HG03060 (cell line): ENCODE measurements around the gene NLRP6.
A peak's percentile ranks its signal among the peaks of the same experiment; 100 is the strongest.

Source experiments
- ATAC-seq: cut with Tn5 transposase; IDR thresholded peaks from one replicate; pipeline ENCODE4 v1.9.1; 2021; ENCODE audit warnings: low read depth, moderate number of reproducible peaks; ENCODE audit not compliant: unreplicated experiment

NLRP6 gene

DNA sequence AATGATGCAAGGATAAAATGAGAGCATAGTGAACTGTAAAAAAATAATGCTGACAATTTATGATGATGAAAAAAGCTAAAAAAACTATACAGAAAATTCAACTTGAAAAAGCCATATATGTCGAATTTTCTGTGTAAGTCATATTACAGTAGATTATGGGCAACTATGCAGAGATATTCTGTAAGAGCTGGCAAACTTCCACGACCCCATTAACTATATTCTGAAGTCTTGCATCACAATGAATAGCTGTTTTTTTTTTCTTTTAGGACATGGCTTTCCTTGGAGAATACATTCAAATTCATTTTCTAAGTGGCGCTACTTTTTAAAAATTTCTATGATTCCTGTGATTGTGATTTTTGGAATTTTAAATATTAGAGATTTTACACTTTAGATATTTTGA lies 23.0 kb upstream of the NLRP6 start:
- no peak for ATAC-seq

DNA sequence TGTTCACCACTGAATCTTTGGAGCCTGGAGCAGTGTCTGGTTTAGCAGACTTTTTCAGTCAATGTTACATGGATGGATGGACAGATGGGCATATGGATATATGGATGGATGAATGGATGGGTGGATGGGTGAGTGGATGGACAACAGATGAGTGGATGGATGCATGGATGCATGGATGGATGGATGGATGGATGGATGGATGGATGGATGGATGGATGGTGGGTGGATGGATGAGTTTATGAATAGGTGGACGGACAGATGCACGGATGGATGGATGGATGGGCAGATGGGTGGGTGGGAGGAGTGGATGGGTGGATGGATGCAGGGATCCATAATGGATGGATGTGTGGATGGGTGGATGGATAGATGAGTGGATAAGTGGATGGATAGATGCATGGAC lies 22.4 kb upstream of the NLRP6 start:
- ATAC-seq: no peak

DNA sequence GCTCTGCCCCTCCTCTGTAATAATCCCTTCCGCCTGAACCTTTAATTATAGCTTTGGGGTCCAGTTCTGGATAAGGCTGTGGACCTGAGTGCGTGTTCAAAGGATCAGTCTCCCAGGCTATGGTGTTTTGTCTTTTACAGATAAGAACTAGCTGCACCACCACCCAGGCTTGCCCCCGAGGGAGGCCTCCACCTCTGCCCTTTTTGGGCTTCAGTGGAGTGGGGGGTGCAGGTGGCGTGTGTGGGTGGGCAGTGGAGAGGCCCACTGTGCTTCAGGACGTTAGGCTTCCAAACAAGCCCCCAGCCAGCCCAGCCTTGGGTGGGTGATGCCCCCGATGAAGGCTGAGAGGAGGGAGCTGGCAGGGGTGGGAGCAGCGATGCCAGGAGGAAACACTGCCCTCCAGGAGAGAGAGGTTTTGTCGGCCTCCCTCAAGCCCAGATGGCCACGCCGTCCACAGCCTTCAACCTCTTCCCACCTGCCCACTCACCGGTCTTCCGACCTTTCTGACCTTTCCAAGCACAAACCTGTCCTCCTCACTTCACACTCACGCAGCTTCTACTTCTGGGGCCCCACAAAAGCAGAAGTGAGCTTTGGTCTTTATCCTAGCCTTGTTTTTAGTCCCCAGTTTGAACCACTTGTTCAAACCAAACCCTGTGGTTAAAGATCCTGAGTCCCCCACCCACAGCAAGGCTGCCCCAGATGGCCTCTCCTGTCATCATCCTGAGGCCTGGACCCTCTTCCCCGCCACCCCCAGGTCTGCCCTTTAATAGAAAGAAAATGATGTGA lies 21.1 kb upstream of the NLRP6 start:
- ATAC-seq: no peak

DNA sequence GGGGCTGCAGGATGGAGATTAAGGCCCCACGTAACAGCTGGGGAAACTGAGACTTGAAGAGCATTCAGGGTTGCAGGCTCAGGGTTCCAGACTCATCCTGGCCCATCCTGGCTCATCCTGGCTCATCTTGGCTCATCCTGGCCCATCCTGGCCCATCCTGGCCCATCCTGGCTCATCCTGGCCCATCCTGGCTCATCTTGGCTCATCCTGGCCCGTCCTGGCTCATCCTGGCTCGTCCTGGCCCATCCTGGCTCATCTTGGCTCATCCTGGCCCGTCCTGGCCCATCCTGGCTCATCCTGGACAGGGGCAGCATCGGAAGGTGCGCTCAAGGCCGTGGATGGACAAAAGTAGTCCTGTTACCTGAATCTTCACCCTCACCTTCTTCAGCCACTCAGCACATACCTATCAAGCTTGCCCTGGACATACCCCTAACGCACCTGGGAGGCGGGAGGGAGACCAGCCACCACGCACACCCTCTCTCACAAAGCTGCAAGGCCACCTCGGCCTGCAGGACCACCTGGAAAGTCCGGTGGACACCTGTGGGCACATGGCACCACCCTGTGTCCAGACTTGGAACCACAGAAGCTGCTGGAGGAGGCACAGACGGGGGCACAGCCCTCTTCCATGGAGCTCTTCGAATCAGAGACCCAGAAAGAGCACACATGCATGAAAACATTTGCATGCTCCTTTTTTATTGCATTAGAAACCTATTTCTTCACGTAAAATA lies 20.3 kb upstream of the NLRP6 start:
- no peak for ATAC-seq

DNA sequence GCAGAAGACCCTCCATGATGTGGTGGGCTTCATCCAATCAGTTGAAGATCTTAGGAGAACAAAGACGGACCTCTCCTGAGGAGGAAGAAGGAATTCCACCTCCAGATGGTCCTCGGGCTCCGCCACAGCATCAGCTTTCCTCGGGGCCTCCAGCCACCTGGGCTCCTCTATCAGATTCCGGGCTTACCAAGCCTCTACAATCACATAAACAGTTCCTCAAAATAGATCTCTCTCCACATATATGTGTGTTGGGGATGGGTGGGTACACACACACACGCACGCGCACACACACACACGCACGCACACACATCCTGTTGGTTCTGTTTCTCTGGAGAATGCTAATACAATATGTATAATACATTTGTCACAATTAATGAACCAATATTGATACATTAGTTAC lies 18.8 kb upstream of the NLRP6 start:
- ATAC-seq: no peak

DNA sequence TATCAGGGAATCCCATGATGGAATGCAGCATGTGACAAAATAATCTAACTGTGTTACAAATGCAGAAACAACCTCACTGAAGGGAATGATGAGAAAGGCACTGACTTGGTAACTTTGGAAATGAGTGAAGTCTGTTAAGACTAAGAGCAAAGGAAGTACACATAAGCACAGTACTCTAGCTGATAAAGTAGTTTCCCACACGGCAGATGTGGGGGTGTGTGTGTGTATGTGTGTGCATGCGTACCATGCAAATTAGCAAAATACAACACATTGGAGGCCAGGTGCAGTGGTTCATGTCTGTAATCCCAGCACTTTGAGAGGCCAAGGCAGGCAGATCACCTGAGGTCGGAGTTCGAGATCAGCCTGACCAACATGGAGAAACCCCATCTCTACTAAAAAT lies 16.6 kb upstream of the NLRP6 start:
- no peak for ATAC-seq

DNA sequence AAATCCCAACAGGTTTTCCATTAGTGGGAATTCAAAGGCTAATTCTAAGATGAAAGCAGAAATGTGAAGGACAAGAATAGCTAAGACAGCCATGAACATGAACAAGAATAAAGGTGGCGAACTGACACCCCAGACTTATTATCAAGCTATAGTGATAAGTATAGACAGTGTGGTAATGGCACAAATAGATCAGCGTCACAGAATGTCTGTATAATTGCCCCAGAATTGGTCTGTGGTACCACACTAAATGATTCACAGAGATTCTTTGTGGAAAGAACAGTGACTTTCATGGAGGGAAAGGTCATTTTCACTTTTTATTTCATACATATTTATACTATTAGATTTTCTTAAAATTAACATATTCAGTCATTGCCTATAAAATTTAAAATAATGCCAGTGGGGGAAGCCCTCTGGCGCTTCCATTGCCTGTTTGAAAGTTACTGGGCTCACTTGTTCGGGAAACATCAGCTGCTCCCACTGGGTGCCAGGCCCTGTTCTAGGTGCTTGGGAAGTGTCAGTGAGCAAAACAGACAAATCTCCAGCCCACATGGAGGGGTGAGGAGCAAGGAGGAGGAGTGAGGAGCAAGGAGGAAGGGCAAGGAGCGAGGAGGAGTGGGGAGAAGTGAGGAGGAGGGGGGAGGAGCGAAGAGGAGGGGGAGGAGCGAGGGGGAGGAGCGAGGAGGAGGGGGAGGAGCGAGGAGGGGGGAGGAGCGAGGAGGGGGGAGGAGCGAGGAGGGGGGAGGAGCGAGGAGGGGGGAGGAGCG lies 11.3 kb upstream of the NLRP6 start:
- ATAC-seq: no peak

DNA sequence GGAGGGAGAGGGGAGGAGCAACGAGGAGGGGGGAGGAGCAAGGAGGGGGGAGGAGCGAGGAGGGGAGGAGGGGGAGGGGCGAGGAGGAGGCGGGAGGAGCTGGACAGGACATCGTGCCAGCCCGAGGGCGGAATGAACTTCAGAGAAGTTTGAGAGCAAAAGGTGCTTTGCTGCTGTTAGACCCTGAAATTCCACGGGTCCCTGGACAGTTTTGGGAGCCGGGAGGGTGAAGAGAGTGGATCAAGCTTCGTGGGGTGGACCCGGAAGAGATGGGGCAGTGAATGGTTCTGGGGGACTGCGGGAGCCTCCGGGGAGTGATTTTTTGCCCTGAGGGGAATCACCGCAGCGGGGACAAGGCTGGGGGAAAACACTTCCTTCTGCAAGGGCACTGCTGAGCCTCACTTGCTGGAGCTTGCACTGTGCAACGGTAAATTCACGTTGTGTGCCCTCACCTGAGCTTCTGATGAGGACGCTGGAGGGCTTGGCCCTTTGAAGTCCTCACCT lies 10.7 kb upstream of the NLRP6 start:
- ATAC-seq: no peak

DNA sequence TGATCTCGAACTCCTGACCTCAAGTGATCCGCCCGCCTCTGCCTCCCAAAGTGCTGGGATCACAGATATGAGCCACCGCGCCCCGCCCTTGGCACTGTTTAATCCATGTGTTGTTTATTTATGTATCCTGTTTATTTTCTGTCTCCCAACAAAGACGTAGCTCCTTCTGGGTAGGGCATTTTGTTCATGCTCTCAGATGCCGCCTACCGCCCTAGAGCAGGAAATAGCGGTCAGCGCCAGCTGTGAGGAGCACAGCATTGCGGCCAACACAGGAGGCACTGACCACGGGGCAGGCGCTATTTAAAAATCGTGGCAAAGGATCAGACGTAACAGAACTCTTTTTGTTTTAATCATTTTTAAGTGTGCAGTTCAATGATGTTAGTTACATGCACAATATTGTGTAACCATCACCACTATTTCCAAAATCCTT lies 9.5 kb upstream of the NLRP6 start:
- peak; percentile 20 for ATAC-seq

DNA sequence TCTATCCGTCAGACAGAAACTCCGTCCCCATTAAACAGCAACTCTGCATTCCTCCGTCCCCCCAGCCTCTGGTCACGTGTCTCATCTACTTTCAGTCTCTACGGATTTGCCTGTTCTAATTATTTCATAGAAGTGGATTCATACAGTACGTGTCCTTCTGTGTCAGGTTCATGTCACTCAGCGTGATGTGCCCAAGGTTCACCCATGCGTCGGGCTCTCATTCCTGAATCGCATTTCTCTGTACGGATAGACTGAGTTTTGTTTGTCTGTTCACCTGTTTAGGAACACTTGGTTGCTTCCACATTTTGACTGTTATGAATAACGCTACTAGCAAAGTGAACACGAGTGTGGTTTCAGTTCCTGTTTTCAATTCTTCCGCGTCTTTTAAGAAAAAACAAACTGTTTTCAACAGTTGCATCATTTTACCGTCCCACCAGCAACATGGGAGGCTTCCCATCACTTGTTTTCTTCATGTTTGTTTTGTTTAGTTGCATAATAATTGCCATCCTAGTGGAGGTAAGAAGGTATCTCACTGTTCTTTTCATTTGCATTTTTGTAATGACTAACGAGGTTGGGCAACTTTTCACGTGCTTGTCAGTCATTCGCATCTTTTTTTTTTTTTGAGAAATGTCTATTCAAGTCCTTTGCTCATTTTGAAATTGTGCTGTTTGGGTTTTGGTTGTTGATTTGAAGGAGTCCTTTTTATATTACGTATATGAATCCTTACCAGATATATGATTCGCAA lies 8.9 kb upstream of the NLRP6 start:
- ATAC-seq: peak; percentile 72

DNA sequence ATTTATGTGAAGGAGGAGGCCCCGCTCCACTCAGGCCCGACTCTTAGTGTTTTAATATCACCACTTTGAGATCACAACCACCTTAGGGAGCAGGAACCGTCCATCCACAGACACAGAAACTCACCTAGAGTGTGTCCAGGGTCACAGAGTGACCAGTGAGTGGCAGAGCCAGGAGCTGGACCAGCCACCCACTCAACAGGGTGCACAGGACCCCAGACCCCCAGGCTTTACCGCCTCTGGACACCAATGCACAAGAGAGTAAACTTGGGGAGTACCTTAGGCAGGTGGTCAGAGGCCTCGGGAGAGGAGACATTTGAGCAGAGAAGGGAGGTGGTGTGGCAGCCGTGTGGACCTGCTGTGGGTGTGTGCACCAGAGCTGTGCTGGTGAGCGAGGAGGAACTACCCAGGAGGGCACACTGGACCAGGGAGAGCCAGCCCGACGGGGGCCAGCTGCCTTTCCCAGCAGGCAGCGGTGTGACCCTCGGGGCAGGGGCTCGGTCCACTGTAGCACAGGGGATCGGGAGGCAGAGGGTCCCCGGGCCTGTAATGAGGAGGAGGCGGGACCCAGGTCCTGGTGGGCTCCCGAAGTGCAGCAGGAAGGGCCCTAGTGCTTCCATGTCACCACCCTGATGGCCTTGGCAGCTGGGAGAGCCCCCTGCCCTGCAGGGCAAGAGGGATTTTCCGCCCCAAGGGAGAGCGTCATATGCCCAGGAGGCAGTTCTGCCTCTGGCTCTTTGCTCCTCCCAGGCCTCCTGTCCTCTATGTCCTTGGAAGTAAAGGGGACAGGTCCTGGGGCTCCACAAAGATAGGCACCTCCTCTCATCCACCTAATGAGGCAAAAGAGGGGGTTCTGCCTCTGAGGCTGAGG lies 7.5 kb upstream of the NLRP6 start:
- ATAC-seq: no peak

DNA sequence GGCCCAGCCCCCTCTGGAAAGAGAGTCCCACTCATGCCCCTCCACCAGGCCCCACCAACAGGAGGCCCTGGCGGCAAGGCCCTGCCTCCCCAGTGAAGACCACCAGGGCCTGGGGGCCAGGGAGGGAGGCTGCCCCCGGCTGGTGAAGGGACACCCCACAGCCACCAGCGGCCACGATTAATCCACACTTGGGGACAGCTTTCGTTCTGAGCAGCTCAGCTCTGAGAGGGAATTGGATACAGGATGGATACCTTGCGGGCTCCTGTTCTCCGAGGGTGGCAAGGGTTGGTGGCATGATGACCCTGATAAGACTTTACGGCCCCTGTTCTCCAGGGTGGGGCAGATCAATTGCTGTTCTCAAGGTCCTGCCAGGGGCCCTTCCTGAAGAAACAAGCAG lies 6.9 kb upstream of the NLRP6 start:
- no peak for ATAC-seq

DNA sequence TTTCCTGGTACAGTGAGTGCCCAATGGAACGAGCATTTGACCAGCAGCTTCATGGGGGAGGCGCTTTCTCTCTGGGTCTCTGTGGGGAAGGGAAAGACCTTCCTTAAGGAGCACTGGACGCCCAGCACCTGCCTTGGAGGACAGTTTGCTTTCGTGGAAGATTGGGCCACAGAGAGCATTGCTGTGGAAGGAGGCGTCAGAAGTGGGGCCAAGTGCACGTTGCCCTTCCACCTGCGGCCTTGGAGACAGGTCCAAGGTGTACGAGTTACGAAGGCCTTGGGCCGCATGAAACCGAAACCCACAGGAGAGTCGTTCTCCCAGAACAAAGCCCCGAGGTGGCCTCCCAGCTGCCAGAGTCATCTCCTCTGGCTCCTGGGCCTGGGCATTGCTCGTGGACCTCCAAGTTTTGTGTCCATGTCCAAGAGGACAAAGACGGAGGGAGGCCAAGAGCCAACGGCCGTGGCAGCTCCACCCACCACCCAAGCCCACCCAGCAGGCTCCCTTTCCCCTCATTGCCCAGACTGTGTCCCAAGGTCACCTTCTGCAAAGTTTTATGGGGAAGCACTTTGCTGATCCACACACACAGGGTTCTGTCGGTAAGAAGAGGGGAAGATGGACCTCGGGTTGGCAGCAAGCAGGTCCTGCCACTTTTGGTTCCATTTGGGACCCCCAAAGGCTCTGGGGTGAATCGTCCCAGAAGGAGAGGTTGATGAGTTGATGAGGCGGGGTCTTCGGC lies 5.8 kb upstream of the NLRP6 start:
- ATAC-seq: no peak

DNA sequence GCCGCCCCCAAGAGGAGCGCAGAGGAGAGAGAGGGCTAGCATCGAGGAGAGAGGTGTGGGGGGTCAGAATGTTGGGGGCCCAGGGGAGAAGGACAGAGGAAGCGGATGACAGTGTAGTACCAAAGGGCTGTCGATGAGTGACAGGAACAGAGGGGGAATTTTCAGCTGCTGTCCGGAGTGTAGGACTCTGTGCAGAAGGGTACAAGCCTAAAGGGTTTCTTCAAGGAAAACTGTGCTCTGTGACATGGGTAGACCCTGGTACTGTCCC lies 5.3 kb upstream of the NLRP6 start:
- ATAC-seq: no peak

DNA sequence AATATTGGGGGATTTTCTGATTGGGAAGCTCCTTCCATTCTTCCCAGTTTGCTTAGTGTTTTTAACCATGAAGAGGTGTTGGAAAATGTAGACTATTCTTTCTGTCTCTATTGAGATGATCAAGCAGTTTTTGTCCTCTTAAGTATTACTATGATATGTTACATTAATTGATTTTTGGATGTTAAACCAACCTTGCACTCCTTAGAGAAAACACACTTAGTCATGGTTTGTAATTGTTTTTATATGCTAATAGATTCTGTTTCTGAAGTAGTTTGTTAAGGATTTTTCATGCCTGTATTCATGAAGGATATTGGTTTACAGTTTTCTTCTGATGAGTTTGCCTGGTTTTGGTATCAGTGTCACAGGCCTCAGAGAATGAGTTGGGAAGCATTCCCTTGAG lies 2.0 kb upstream of the NLRP6 start:
- no peak for ATAC-seq

DNA sequence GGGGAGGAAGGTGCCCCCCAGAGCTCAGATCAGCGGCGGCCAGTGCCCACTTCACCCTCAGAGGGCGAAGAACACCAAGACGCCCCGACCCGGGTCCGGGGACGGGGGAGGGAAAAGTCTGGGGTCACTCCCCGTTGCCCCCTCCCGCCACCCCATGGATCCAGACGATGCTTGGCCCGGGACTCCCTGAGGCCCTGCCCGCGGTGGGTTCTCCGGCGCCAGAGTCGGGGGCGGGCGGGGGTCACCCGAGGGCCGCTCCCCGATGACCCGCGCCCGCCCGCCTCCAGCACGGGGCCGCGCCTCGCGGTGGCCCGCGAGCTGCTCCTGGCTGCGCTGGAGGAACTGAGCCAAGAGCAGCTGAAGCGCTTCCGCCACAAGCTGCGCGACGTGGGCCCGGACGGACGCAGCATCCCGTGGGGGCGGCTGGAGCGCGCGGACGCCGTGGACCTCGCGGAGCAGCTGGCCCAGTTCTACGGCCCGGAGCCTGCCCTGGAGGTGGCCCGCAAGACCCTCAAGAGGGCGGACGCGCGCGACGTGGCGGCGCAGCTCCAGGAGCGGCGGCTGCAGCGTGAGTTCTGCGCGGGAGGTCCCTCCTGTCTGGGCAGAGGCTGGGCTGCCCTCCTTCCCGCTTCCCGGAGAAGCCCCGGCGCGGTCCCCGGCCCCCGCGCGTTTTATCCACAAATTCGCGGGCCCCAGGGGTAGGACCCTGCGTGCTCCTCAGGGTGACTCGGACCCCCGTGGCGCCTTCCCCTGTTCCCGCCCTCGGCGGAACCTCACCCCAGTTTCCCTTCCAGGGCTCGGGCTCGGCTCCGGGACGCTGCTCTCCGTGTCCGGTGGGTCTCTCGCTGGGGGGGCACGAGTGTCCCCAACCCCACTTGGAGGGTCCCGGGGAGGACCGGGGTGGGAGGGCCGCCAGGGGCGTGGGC lies 1.1 kb downstream of the NLRP6 start:
- ATAC-seq: no peak

DNA sequence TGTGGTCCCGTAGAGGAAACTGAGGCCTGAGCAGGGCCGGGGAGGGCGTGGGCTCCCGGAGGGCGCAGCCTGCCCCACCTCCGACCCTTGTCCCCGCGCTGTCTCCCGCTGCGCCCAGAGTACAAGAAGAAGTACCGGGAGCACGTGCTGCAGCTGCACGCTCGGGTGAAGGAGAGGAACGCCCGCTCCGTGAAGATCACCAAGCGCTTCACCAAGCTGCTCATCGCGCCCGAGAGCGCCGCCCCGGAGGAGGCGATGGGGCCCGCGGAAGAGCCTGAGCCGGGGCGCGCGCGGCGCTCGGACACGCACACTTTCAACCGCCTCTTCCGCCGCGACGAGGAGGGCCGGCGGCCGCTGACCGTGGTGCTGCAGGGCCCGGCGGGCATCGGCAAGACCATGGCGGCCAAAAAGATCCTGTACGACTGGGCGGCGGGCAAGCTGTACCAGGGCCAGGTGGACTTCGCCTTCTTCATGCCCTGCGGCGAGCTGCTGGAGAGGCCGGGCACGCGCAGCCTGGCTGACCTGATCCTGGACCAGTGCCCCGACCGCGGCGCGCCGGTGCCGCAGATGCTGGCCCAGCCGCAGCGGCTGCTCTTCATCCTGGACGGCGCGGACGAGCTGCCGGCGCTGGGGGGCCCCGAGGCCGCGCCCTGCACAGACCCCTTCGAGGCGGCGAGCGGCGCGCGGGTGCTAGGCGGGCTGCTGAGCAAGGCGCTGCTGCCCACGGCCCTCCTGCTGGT lies 1.9 kb downstream of the NLRP6 start:
- ATAC-seq: no peak
